NCI-H1930 (cell line): ENCODE measurements around the gene CBFA2T3.
"Not testable (repeated sequence)": the region's sequence is repeated elsewhere in the genome, so short reads cannot be mapped to it uniquely, and the experiment has no call there.

ENCODE experiments used
- DNase-seq, 2 experiments: peaks; one replicate each; lab custom pipeline; 2025; lab: John Stamatoyannopoulos, UW

The CBFA2T3 gene

GRCh38 chr16:88909431-88910210, 67.4 kb downstream of the CBFA2T3 start:
- no peak for DNase-seq

DNA sequence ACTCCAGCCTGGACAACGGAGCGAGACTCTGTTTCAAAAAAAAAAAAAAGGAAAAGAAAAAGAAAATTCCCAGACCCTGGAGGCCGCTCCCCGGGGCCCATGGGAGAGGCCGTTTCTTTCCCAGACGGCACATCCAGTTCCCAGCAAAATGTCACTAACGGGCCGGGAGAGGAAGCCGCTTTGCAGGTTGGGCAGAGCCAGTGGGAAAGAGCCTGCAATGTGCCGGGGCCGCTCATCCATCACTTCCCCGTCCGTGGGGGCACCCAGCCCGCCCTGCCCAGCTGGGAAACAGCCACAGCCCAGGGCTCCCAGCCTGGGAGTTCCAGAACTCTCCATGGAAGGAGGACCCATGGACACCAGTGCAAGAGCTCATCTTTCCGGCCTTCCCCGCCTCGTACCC, 68.7 kb downstream of the CBFA2T3 start:
- DNase-seq, result no peak

GRCh38 chr16:88907768-88908167, 69.2 kb downstream of the CBFA2T3 start:
- DNase-seq, result no peak

- DNase-seq, result no peak
Measured at GRCh38 chr16:88906535-88907105, 70.4 kb downstream of the CBFA2T3 start.

DNA sequence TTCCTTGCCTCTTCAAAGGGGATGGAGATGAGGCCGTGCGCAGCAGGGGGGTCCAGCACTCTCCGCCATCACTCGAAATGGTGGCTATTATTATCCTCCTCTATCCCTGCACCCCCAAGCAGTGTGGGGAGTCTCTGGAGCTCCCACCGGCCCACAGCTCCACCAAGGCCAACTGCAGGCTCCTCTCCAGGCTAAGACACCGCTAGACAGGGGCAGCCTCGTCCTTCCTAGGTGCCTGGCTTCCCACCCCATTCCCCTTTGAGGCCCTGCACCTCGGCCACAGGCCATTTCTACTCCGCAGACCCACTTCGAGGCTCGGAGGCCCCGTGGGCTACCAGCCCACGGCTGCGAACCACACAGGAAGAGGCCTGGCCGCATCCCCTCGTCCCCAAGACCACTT, 71.0 kb downstream of the CBFA2T3 start:
- no peak for DNase-seq

GRCh38 chr16:88905563-88905962, 71.4 kb downstream of the CBFA2T3 start:
- DNase-seq, result no peak

- DNase-seq, result no peak
Measured at GRCh38 chr16:88904676-88905365, 72.2 kb downstream of the CBFA2T3 start.

DNA sequence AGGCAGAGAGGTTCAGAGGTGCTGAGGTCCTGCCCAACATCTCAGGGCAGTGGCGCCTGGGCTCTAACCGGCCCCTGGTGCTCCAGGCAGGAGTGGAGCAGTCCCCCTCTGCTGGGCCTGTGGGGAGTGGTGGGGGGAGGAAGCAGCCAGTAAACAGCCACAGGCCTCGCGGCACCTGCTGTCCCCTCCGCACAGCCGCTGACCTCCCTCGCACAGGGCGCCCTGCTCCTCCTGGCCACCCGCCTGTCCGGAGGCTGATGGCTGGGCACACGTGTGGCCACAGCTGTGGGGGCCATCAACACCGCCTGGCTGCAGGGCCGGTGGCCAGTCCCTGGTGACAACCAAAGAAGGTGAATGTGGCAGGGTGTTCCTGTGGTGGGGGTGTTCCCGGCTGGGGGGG, 73.7 kb downstream of the CBFA2T3 start:
- no peak for DNase-seq

GRCh38 chr16:88902744-88903143, 74.3 kb downstream of the CBFA2T3 start:
- DNase-seq, result no peak

GRCh38 chr16:88901718-88902337, 75.2 kb downstream of the CBFA2T3 start:
- DNase-seq, result no peak

DNA sequence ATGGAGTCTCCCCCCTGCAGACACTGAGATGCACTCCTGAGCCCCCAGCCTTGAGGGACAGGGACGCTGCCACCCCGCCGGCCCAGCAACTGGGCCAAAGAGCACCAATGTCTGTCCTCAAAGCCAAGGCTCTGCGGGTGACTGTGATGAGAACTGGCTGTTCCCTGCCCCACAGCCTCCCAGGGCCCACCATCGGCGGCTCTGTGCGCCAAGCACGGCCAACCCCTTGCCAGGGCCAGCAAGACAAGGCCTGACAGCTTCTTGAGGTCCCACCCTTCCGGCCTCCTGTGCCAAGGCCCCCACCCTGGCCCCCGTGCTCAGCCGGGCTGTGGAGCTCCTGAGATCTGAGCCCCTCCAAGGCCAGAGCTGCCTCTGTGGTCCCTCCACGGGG, 76.3 kb downstream of the CBFA2T3 start:
- DNase-seq, result no peak

- DNase-seq, result no peak
Measured at GRCh38 chr16:88899901-88900661, 76.9 kb downstream of the CBFA2T3 start.

GRCh38 chr16:88897696-88898425, 79.1 kb downstream of the CBFA2T3 start:
- DNase-seq, result no peak

- no peak for DNase-seq
Measured at GRCh38 chr16:88896238-88897070, 80.6 kb downstream of the CBFA2T3 start.

GRCh38 chr16:88895335-88895734, 81.7 kb downstream of the CBFA2T3 start:
- no peak for DNase-seq

- no peak for DNase-seq
Measured at GRCh38 chr16:88894681-88895300, 82.2 kb downstream of the CBFA2T3 start.

DNA sequence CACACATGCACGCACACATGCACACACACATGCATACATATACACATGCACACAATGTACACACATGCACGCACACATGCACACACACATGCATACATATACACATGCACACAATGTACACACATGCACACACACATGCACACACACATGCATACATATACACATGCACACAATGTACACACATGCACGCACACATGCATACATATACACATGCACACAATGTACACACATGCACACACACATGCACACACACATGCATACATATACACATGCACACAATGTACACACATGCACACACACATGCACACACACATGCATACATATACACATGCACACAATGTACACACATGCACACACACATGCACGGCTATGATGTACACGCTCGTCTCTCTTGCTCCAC, 82.7 kb downstream of the CBFA2T3 start:
- DNase-seq, result not testable (repeated sequence)

DNA sequence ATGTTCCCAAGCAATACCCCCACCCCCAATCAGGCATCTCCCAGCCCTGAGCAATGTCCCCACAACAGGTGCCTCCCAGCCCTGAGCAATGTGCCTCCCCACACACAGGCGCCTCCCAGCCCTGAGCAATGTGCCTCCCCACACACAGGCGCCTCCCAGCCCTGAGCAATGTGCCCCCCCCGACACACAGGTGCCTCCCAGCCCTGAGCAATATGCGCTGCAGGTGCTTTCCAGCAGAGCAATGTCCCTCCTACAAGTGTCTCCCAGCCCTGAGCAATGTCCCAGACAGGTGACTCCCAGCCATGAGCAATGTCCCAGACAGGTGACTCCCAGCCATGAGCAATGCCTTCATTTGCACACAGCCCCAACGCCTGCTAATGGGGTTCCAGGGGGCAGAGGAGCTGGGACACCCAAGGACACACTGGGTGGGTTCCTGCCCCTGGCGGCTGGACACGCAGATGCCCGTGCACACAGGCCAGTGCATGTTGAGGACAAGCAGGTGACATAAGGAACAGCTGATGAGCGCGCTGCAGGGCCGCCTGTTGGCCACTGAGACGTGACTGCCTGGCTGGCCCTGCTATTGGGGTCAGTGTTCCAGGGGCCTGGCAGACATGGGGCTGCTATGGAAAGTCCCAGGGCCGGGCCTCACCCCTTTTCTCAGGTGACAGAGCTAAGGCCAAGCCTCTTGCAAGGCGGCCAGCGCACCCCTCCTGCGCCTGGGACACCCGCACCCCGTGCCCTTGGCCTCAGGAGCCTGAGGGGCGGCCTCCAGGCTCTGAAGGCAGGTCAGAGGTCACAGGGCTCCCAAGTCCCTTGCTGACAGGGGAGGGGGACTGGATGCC, 83.7 kb downstream of the CBFA2T3 start:
- DNase-seq, result no peak

GRCh38 chr16:88892065-88892464, 84.9 kb downstream of the CBFA2T3 start:
- DNase-seq, result no peak
